ENCODE measurements around the gene IL17RD.
A peak's percentile ranks its signal among the peaks of the same experiment; 100 is the strongest.

IL17RD gene

GRCh38 chr3:57168151-57168550 is 3.0 kb upstream of the IL17RD start:
- Histone ChIP-seq H3K27me3 (ENCODE audit: control insufficient read depth in 3 of 3, insufficient read depth in 3 of 3, low read depth in 1 of 3, low read length in 3 of 3) (peaks cover 0 to 23% (median 0%) of the 10 kb centered on the region in 3 experiments), H2BK5ac (ENCODE audit: low read length) (peak overlapping the region; percentile 18)
- WGBS, 2 donors (ENCODE audit: extremely low coverage in 2 of 2, insufficient read length in 2 of 2, insufficient replicate concordance in 1 of 2), result no CpG with 5 or more reads among the region's 2 CpGs

GRCh38 chr3:57166660-57167059 is 1.5 kb upstream of the IL17RD start:
- H2BK5ac ChIP-seq (ENCODE audit: low read length), result no peak overlapping the region
- no peak overlapping the region for H3K4ac ChIP-seq (ENCODE audit: low read length)
- no peak overlapping the region for H3K23ac ChIP-seq (ENCODE audit: low read depth, low read length, poor library complexity)
- H3K4me1 ChIP-seq (ENCODE audit: control insufficient read depth in 2 of 2, insufficient read depth in 1 of 2, low read depth in 1 of 2, low read length in 2 of 2), result peaks cover 17 to 30% of the 10 kb centered on the region in 2 donors
- H2BK12ac ChIP-seq (ENCODE audit: low read length), result no peak overlapping the region
- H3K4me3 ChIP-seq (ENCODE audit: low read length in 2 of 2), result no peak overlapping the region
- H3K14ac ChIP-seq (ENCODE audit: low read length), result no peak overlapping the region
- no peak overlapping the region for H3K27ac ChIP-seq (replicated peaks; ENCODE audit: low read length)
- H2AK5ac ChIP-seq (ENCODE audit: low read depth, low read length), result no peak overlapping the region
- H4K8ac ChIP-seq (ENCODE audit: low read depth, low read length), result no peak overlapping the region
- no CpG with 5 or more reads among the region's 2 CpGs for WGBS, 2 donors (ENCODE audit: extremely low coverage in 2 of 2, insufficient read length in 2 of 2, insufficient replicate concordance in 1 of 2)
- H3K36me3 ChIP-seq (replicated peaks in 1 of 2; ENCODE audit: control insufficient read depth in 2 of 2, insufficient read depth in 2 of 2, low read length in 2 of 2), result no peaks in the 10 kb centered on the region
- no peak overlapping the region for H2AFZ ChIP-seq (ENCODE audit: low read length)
- no peak overlapping the region for H3K9ac ChIP-seq (ENCODE audit: low read depth, low read length, poor library complexity)
- H3K27me3 ChIP-seq (ENCODE audit: control insufficient read depth in 3 of 3, insufficient read depth in 3 of 3, low read depth in 1 of 3, low read length in 3 of 3), result peaks cover 0 to 18% (median 0%) of the 10 kb centered on the region in 3 experiments
- H3K9me3 ChIP-seq (replicated peaks in 1 of 2; ENCODE audit: control insufficient read depth in 2 of 2, insufficient read depth in 1 of 2, low read depth in 1 of 2, low read length in 2 of 2), result no peaks in the 10 kb centered on the region
- no peak for DNase-seq (ENCODE audit: low spot score)
- H3K4me2 ChIP-seq (ENCODE audit: insufficient read depth, low read length, poor library complexity, severe bottlenecking), result no peak overlapping the region
- H2BK15ac ChIP-seq (ENCODE audit: low read length), result no peak overlapping the region
- no peak overlapping the region for H4K91ac ChIP-seq (ENCODE audit: low read depth, low read length, poor library complexity)
- peaks cover 11% of the 10 kb centered on the region for H3K79me1 ChIP-seq (ENCODE audit: low read depth, low read length)
- H2BK120ac ChIP-seq (ENCODE audit: low read depth, low read length), result no peak overlapping the region
- peak overlapping the region; percentile 40 for H3K18ac ChIP-seq (ENCODE audit: low read length)

More at GRCh38 chr3:57168151-57168550, 3.0 kb upstream of the IL17RD start:
- Histone ChIP-seq H2BK12ac (ENCODE audit: low read length) (no peak overlapping the region), H3K23ac (ENCODE audit: low read depth, low read length, poor library complexity) (no peak overlapping the region), H3K36me3 (replicated peaks in 1 of 2; ENCODE audit: control insufficient read depth in 2 of 2, insufficient read depth in 2 of 2, low read length in 2 of 2) (no peaks in the 10 kb centered on the region), H3K4me2 (ENCODE audit: insufficient read depth, low read length, poor library complexity, severe bottlenecking) (no peak overlapping the region), H3K18ac (ENCODE audit: low read length) (peak overlapping the region; percentile 39), H2AK5ac (ENCODE audit: low read depth, low read length) (no peak overlapping the region), H2BK15ac (ENCODE audit: low read length) (no peak overlapping the region), H3K4ac (ENCODE audit: low read length) (no peak overlapping the region), H3K4me3 (ENCODE audit: low read length in 2 of 2) (no peak overlapping the region), H3K79me1 (ENCODE audit: low read depth, low read length) (peaks cover 9% of the 10 kb centered on the region), H3K9ac (ENCODE audit: low read depth, low read length, poor library complexity) (no peak overlapping the region), H3K4me1 (ENCODE audit: control insufficient read depth in 2 of 2, insufficient read depth in 1 of 2, low read depth in 1 of 2, low read length in 2 of 2) (peaks cover 13 to 19% of the 10 kb centered on the region in 2 donors), H3K9me3 (replicated peaks in 1 of 2; ENCODE audit: control insufficient read depth in 2 of 2, insufficient read depth in 1 of 2, low read depth in 1 of 2, low read length in 2 of 2) (no peaks in the 10 kb centered on the region), H4K91ac (ENCODE audit: low read depth, low read length, poor library complexity) (no peak overlapping the region), H3K14ac (ENCODE audit: low read length) (no peak overlapping the region), H4K8ac (ENCODE audit: low read depth, low read length) (no peak overlapping the region), H3K27ac (replicated peaks; ENCODE audit: low read length) (no peak overlapping the region), H2AFZ (ENCODE audit: low read length) (no peak overlapping the region), H2BK120ac (ENCODE audit: low read depth, low read length) (no peak overlapping the region)
- DNase-seq (ENCODE audit: low spot score), result no peak

- H4K8ac ChIP-seq (ENCODE audit: low read depth, low read length), result no peak overlapping the region
Observed at GRCh38 chr3:57165641-57166040, 488 bp upstream of the IL17RD start.

GRCh38 chr3:57164217-57164656 is 916 bp downstream of the IL17RD start:
- Histone ChIP-seq H3K4me2 (ENCODE audit: insufficient read depth, low read length, poor library complexity, severe bottlenecking) (peak overlapping the region; percentile 90), H4K91ac (ENCODE audit: low read depth, low read length, poor library complexity) (peak overlapping the region; percentile 67), H2BK12ac (ENCODE audit: low read length) (peak overlapping the region; percentile 79), H3K4me3 (ENCODE audit: low read length in 2 of 2) (peak overlapping the region; percentile 83 to 91), H3K36me3 (replicated peaks in 1 of 2; ENCODE audit: control insufficient read depth in 2 of 2, insufficient read depth in 2 of 2, low read length in 2 of 2) (no peaks in the 10 kb centered on the region), H2BK5ac (ENCODE audit: low read length) (peak overlapping the region; percentile 93), H2BK15ac (ENCODE audit: low read length) (peak overlapping the region; percentile 59), H2AK5ac (ENCODE audit: low read depth, low read length) (peak overlapping the region; percentile 85), H2BK120ac (ENCODE audit: low read depth, low read length) (peak overlapping the region; percentile 95), H3K79me1 (ENCODE audit: low read depth, low read length) (peaks cover 11% of the 10 kb centered on the region), H3K23ac (ENCODE audit: low read depth, low read length, poor library complexity) (peak overlapping the region; percentile 78), H3K9me3 (replicated peaks in 1 of 2; ENCODE audit: control insufficient read depth in 2 of 2, insufficient read depth in 1 of 2, low read depth in 1 of 2, low read length in 2 of 2) (no peaks in the 10 kb centered on the region), H3K27ac (replicated peaks; ENCODE audit: low read length) (peak overlapping the region; percentile 30), H2AFZ (ENCODE audit: low read length) (peak overlapping the region; percentile 97), H3K4ac (ENCODE audit: low read length) (peak overlapping the region; percentile 53), H4K8ac (ENCODE audit: low read depth, low read length) (no peak overlapping the region), H3K18ac (ENCODE audit: low read length) (peak overlapping the region; percentile 99), H3K14ac (ENCODE audit: low read length) (peak overlapping the region; percentile 73), H3K27me3 (ENCODE audit: control insufficient read depth in 3 of 3, insufficient read depth in 3 of 3, low read depth in 1 of 3, low read length in 3 of 3) (peaks cover 0 to 12% (median 0%) of the 10 kb centered on the region in 3 experiments), H3K4me1 (ENCODE audit: control insufficient read depth in 2 of 2, insufficient read depth in 1 of 2, low read depth in 1 of 2, low read length in 2 of 2) (peaks cover 32 to 49% of the 10 kb centered on the region in 2 donors), H3K9ac (ENCODE audit: low read depth, low read length, poor library complexity) (peak overlapping the region; percentile 100)
- no peak for DNase-seq (ENCODE audit: low spot score)
- WGBS, 2 donors (ENCODE audit: extremely low coverage in 2 of 2, insufficient read length in 2 of 2, insufficient replicate concordance in 1 of 2), result no CpG with 5 or more reads among the region's 30 CpGs

More at GRCh38 chr3:57165641-57166040, 488 bp upstream of the IL17RD start:
- no peak for DNase-seq (ENCODE audit: low spot score)
- H3K18ac ChIP-seq (ENCODE audit: low read length), result no peak overlapping the region
- no peak overlapping the region for H2BK5ac ChIP-seq (ENCODE audit: low read length)
- H2AK5ac ChIP-seq (ENCODE audit: low read depth, low read length), result no peak overlapping the region
- no peak overlapping the region for H2AFZ ChIP-seq (ENCODE audit: low read length)
- H2BK120ac ChIP-seq (ENCODE audit: low read depth, low read length), result no peak overlapping the region
- no peak overlapping the region for H4K91ac ChIP-seq (ENCODE audit: low read depth, low read length, poor library complexity)
- peaks cover 0 to 12% (median 0%) of the 10 kb centered on the region in 3 experiments for H3K27me3 ChIP-seq (ENCODE audit: control insufficient read depth in 3 of 3, insufficient read depth in 3 of 3, low read depth in 1 of 3, low read length in 3 of 3)
- H3K4me2 ChIP-seq (ENCODE audit: insufficient read depth, low read length, poor library complexity, severe bottlenecking), result no peak overlapping the region
- H3K4me3 ChIP-seq (ENCODE audit: low read length in 2 of 2), result no peak overlapping the region
- peaks cover 20 to 39% of the 10 kb centered on the region in 2 donors for H3K4me1 ChIP-seq (ENCODE audit: control insufficient read depth in 2 of 2, insufficient read depth in 1 of 2, low read depth in 1 of 2, low read length in 2 of 2)
- H3K23ac ChIP-seq (ENCODE audit: low read depth, low read length, poor library complexity), result no peak overlapping the region
- H2BK15ac ChIP-seq (ENCODE audit: low read length), result no peak overlapping the region
- no peak overlapping the region for H3K4ac ChIP-seq (ENCODE audit: low read length)
- no CpG with 5 or more reads among the region's 4 CpGs for WGBS, 2 donors (ENCODE audit: extremely low coverage in 2 of 2, insufficient read length in 2 of 2, insufficient replicate concordance in 1 of 2)
- H3K79me1 ChIP-seq (ENCODE audit: low read depth, low read length), result peaks cover 11% of the 10 kb centered on the region
- H3K36me3 ChIP-seq (replicated peaks in 1 of 2; ENCODE audit: control insufficient read depth in 2 of 2, insufficient read depth in 2 of 2, low read length in 2 of 2), result no peaks in the 10 kb centered on the region
- no peaks in the 10 kb centered on the region for H3K9me3 ChIP-seq (replicated peaks in 1 of 2; ENCODE audit: control insufficient read depth in 2 of 2, insufficient read depth in 1 of 2, low read depth in 1 of 2, low read length in 2 of 2)
- H3K27ac ChIP-seq (replicated peaks; ENCODE audit: low read length), result no peak overlapping the region
- no peak overlapping the region for H3K14ac ChIP-seq (ENCODE audit: low read length)
- H3K9ac ChIP-seq (ENCODE audit: low read depth, low read length, poor library complexity), result no peak overlapping the region
- H2BK12ac ChIP-seq (ENCODE audit: low read length), result no peak overlapping the region
